ENCODE data around the gene ZNF692. TPM values are rescaled to one million over a fixed set of nuclear protein-coding genes. Genes with fewer than 3 reads are reported as not detected.

The ZNF692 gene
- total and polyA plus RNA-seq, 2 of the 13 experiments (the other 11 are each of a cell fraction or from before 2014, with no cell fraction given), result 27.3 to 45.8 TPM

DNA sequence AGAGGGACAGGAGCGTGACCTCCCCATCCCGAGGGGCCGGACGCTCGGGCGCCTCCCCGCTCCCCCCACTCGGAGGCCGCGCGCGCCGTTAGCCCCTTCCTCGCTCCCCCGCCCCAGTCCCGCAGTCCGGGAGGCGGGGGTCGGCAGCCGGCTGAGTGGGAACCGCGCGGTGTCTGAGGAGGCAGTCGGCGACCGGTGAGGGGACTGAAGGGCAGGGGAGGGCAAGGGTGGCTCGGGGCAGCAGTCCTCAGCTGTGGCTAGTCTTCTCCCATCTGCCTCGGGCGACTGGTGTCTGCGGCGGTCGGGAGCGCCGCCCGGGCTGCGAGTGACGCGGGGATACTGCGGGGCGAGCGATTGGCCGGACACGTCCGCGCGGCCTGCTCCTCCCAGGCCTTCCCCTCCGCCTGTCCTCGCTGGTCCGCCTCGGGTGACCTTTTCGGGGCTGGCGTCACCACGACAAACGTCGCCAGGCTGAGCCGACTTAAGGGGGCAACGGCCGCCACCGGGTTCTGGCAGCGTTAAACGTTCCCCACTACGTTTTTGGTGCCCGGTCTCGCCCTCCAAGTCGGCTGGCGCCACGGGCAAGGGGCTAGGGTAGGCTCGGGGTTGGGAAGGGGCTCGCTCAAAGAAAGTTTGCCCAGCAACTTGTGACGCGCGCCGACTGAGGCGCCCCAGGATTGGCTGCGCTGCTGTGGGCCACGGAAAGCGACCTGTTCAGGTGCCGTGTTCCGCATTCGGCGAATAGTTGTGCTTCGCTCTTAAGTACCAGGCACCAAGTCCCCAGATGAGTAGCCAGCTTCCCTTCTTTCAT, 20.3 kb downstream of the ZNF692 start (continued):
- TF ChIP-seq NBN (conservative IDR thresholded peaks at IDR 0.05), result no peak
- peak; percentile 74 for TF ChIP-seq HOXA3 (CRISPR knock-in tag; IDR thresholded peaks at IDR 0.05)
- TF ChIP-seq, protein P1, sequence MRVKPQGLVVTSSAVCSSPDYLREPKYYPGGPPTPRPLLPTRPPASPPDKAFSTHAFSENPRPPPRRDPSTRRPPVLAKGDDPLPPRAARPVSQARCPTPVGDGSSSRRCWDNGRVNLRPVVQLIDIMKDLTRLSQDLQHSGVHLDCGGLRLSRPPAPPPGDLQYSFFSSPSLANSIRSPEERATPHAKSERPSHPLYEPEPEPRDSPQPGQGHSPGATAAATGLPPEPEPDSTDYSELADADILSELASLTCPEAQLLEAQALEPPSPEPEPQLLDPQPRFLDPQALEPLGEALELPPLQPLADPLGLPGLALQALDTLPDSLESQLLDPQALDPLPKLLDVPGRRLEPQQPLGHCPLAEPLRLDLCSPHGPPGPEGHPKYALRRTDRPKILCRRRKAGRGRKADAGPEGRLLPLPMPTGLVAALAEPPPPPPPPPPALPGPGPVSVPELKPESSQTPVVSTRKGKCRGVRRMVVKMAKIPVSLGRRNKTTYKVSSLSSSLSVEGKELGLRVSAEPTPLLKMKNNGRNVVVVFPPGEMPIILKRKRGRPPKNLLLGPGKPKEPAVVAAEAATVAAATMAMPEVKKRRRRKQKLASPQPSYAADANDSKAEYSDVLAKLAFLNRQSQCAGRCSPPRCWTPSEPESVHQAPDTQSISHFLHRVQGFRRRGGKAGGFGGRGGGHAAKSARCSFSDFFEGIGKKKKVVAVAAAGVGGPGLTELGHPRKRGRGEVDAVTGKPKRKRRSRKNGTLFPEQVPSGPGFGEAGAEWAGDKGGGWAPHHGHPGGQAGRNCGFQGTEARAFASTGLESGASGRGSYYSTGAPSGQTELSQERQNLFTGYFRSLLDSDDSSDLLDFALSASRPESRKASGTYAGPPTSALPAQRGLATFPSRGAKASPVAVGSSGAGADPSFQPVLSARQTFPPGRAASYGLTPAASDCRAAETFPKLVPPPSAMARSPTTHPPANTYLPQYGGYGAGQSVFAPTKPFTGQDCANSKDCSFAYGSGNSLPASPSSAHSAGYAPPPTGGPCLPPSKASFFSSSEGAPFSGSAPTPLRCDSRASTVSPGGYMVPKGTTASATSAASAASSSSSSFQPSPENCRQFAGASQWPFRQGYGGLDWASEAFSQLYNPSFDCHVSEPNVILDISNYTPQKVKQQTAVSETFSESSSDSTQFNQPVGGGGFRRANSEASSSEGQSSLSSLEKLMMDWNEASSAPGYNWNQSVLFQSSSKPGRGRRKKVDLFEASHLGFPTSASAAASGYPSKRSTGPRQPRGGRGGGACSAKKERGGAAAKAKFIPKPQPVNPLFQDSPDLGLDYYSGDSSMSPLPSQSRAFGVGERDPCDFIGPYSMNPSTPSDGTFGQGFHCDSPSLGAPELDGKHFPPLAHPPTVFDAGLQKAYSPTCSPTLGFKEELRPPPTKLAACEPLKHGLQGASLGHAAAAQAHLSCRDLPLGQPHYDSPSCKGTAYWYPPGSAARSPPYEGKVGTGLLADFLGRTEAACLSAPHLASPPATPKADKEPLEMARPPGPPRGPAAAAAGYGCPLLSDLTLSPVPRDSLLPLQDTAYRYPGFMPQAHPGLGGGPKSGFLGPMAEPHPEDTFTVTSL (CRISPR knock-in tag; IDR thresholded peaks at IDR 0.05; ENCODE audit: borderline replicate concordance), result peak; percentile 25; the same call in 1 of the 2 replicates
- TF ChIP-seq ZNF674 (CRISPR knock-in tag; IDR thresholded peaks at IDR 0.05; ENCODE audit: low read depth), result no peak
- TF ChIP-seq, protein P2, sequence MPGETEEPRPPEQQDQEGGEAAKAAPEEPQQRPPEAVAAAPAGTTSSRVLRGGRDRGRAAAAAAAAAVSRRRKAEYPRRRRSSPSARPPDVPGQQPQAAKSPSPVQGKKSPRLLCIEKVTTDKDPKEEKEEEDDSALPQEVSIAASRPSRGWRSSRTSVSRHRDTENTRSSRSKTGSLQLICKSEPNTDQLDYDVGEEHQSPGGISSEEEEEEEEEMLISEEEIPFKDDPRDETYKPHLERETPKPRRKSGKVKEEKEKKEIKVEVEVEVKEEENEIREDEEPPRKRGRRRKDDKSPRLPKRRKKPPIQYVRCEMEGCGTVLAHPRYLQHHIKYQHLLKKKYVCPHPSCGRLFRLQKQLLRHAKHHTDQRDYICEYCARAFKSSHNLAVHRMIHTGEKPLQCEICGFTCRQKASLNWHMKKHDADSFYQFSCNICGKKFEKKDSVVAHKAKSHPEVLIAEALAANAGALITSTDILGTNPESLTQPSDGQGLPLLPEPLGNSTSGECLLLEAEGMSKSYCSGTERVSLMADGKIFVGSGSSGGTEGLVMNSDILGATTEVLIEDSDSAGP (CRISPR knock-in tag; IDR thresholded peaks at IDR 0.05; ENCODE audit: borderline replicate concordance), result peak; percentile 97
- peak; percentile 31; the same call in 1 of the 2 replicates for TF ChIP-seq MYNN (CRISPR knock-in tag; IDR thresholded peaks at IDR 0.05; ENCODE audit: low read depth)
- TF ChIP-seq, protein P3, sequence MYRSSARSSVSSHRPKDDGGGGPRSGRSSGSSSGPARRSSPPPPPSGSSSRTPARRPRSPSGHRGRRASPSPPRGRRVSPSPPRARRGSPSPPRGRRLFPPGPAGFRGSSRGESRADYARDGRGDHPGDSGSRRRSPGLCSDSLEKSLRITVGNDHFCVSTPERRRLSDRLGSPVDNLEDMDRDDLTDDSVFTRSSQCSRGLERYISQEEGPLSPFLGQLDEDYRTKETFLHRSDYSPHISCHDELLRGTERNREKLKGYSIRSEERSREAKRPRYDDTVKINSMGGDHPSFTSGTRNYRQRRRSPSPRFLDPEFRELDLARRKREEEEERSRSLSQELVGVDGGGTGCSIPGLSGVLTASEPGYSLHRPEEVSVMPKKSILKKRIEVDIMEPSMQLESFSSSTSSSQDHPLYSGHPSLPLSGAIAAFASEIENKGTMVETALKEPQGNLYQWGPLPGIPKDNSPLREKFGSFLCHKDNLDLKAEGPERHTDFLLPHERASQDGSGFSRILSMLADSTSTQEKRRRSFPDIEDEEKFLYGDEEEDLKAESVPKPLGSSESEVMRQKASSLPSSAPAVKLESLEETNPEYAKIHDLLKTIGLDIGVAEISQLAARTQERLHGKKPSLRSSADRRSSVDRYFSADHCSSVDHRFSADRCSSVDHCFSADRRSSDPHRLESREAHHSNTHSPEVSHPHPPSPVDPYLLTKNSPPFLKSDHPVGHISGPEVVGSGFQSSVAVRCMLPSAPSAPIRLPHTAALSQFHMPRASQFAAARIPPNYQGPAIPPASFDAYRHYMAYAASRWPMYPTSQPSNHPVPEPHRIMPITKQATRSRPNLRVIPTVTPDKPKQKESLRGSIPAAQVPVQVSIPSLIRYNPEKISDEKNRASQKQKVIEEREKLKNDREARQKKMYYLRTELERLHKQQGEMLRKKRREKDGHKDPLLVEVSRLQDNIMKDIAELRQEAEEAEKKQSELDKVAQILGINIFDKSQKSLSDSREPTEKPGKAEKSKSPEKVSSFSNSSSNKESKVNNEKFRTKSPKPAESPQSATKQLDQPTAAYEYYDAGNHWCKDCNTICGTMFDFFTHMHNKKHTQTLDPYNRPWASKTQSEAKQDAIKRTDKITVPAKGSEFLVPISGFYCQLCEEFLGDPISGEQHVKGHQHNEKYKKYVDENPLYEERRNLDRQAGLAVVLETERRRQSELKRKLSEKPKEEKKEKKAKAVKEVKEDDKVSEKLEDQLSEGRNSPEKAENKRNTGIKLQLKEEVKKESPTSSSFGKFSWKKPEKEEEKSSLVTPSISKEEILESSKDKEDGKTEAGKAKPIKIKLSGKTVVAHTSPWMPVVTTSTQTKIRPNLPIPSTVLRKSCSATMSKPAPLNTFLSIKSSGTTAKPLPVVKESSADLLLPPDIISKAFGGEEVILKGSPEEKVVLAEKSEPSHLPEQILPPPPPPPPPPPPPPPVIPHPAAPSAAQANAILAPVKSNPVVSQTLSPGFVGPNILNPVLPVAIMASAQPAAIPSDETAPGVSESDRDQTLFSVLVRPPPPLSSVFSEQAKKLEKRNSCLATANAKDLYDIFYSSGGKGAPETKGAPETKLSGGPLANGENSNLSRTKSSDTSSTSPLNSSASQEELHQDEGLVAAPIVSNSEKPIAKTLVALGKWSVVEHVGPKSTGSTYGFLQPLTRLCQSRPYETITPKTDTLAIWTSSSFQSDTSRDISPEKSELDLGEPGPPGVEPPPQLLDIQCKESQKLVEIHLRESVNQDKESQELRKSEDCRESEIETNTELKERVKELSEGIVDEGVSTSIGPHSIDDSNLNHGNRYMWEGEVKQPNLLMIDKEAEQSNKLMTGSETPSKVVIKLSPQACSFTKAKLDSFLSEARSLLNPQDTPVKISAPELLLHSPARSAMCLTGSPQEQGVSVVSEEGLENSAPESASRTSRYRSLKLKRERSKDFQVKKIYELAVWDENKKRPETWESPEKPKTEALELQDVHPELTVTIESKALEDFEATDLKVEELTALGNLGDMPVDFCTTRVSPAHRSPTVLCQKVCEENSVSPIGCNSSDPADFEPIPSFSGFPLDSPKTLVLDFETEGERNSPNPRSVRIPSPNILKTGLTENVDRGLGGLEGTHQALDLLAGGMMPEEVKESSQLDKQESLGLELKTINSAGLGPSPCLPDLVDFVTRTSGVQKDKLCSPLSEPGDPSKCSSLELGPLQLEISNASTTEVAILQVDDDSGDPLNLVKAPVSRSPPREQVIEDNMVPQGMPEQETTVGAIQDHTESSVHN (CRISPR knock-in tag; IDR thresholded peaks at IDR 0.05), result 0 out of 2 replicates have a peak, but pooled peaks have one; percentile 37
- TF ChIP-seq PLRG1 (conservative IDR thresholded peaks at IDR 0.05), result no peak
- TF ChIP-seq NKX3-1 (CRISPR knock-in tag; IDR thresholded peaks at IDR 0.05), result peak; percentile 40
- TF ChIP-seq ZSCAN12 (CRISPR knock-in tag; IDR thresholded peaks at IDR 0.05), result 0 out of 2 replicates have a peak, but pooled peaks have one; percentile 11
- no peak; the same call in 1 of the 2 replicates for TF ChIP-seq NFE2L1 (CRISPR knock-in tag; IDR thresholded peaks at IDR 0.05; ENCODE audit: borderline replicate concordance)

Measured in HepG2 (cell line).